HL-60 (cell line): ENCODE measurements around the gene SLC6A20.

ENCODE experiments used
- DNase-seq, 2 experiments: peaks; one replicate each; pipeline ENCODE4 v3.0.0-alpha.2; 2010 to 2020; ENCODE audit warnings: low read depth in 1 of 2, low spot score in 1 of 2
- H3K27ac ChIP-seq: fragments of 250-450 bp; sonication (Bioruptor Pico); replicated peaks from 2 replicates; pipeline ENCODE4 v1.5.1; 2020; ENCODE audit warnings: mild to moderate bottlenecking, moderate library complexity
- H3K27me3 ChIP-seq: fragments of 250-450 bp; sonication (Bioruptor Pico); 2 replicates; pipeline ENCODE4 v1.5.1; 2021; ENCODE audit warnings: mild to moderate bottlenecking, moderate library complexity; ENCODE audit not compliant: insufficient read depth, poor library complexity, severe bottlenecking
- H3K4me3 ChIP-seq: replicated peaks from 2 replicates; pipeline ENCODE4 v1.5.1; 2011; ENCODE audit warnings: mild to moderate bottlenecking, control low read depth, low read length; ENCODE audit not compliant: insufficient read depth
- CTCF ChIP-seq: IDR thresholded peaks from one replicate; pipeline ENCODE4 v1.5.1; 2011; ENCODE audit warnings: low read length, control low read depth, inconsistent platforms; ENCODE audit not compliant: insufficient read depth
- GABPA ChIP-seq: IDR thresholded peaks from 2 replicates; pipeline ENCODE4 v1.6.1; 2012; ENCODE audit warnings: low read depth
- POLR2AphosphoS5 ChIP-seq: IDR thresholded peaks from 2 replicates; pipeline ENCODE4 v1.6.1; 2012; ENCODE audit warnings: low read depth
- REST ChIP-seq: IDR thresholded peaks from 2 replicates; pipeline ENCODE4 v1.6.1; 2012; ENCODE audit warnings: low read depth; ENCODE audit not compliant: insufficient replicate concordance
- SPI1 ChIP-seq: IDR thresholded peaks from 2 replicates; pipeline ENCODE4 v1.6.1; 2012; ENCODE audit warnings: low read depth, mild to moderate bottlenecking, borderline replicate concordance

SLC6A20 gene

GRCh38 chr3:45746165-45746776 lies 50.1 kb downstream of the SLC6A20 start:
- no peak for TF ChIP-seq GABPA
- TF ChIP-seq SPI1: no peak
- TF ChIP-seq POLR2AphosphoS5: no peak; the same call in 1 of the 2 replicates
- no peak for TF ChIP-seq REST
- TF ChIP-seq CTCF: no peak
- Histone ChIP-seq H3K27me3 (no peaks in the 10 kb centered on the region), H3K4me3 (no peak overlapping the region), H3K27ac (no peak overlapping the region)
- DNase-seq: no peak

GRCh38 chr3:45742461-45743089 lies 53.8 kb downstream of the SLC6A20 start:
- no peak for DNase-seq
- no peaks in the 10 kb centered on the region for H3K27me3 ChIP-seq
- no peak overlapping the region for H3K27ac ChIP-seq
- no peak overlapping the region for H3K4me3 ChIP-seq
- TF ChIP-seq SPI1: no peak
- TF ChIP-seq CTCF: no peak
- TF ChIP-seq POLR2AphosphoS5: no peak
- no peak for TF ChIP-seq GABPA
- no peak for TF ChIP-seq REST

- Histone ChIP-seq H3K4me3 (no peak overlapping the region), H3K27me3 (no peaks in the 10 kb centered on the region), H3K27ac (no peak overlapping the region)
- no peak for TF ChIP-seq CTCF
- TF ChIP-seq REST: no peak
- TF ChIP-seq GABPA: no peak
- no peak for TF ChIP-seq SPI1
- TF ChIP-seq POLR2AphosphoS5: no peak
- DNase-seq: no peak
Observed at GRCh38 chr3:45741742-45742460, 54.4 kb downstream of the SLC6A20 start.
